ENCODE data around the gene ANKRD33B. TPM values are rescaled to one million over a fixed set of nuclear protein-coding genes. Genes with fewer than 3 reads are reported as not detected.

The ANKRD33B gene
- total and polyA plus RNA-seq, 2 experiments from 2014 or later, result 0.71 to 1.5 TPM

- TF ChIP-seq EZH2phosphoT487 (IDR thresholded peaks at IDR 0.05; ENCODE audit: insufficient read depth, low read depth) (no peak), EZH2 (IDR thresholded peaks at IDR 0.05; ENCODE audit: insufficient read depth, poor library complexity, severe bottlenecking) (no peak)
- H3K4me3 ChIP-seq, result no peak overlapping the region
- H3K27me3 ChIP-seq (replicated peaks; ENCODE audit: insufficient read depth), result no peaks in the 10 kb centered on the region
- H3K9me3 ChIP-seq (ENCODE audit: low read depth), result no peaks in the 10 kb centered on the region
- no peak overlapping the region for H3K4me2 ChIP-seq (ENCODE audit: unreplicated experiment)
- H3K9me2 ChIP-seq (ENCODE audit: insufficient read depth), result no peaks in the 10 kb centered on the region
- DNase-seq, result no peak
- no peaks in the 10 kb centered on the region; the same call in 1 of the 2 replicates for H3K4me1 ChIP-seq (ENCODE audit: insufficient read depth)
- in situ Hi-C loops (cut with MboI), result loop anchor here (25.0 kb wide), 2 partner anchors 510 to 1335 kb away; no protein-coding TSS in a partner anchor
- H4K20me1 ChIP-seq (ENCODE audit: insufficient read depth), result no peaks in the 10 kb centered on the region
- H2AFZ ChIP-seq, result no peak overlapping the region
- no peaks in the 10 kb centered on the region for H3K79me2 ChIP-seq (ENCODE audit: insufficient read depth)
- H3K9ac ChIP-seq, result no peak overlapping the region
- 0 out of 2 replicates have a peak, but pooled peaks cover 3% of the 10 kb centered on the region for H3F3A ChIP-seq (ENCODE audit: insufficient read depth)
- WGBS, 2 experiments (ENCODE audit: low coverage in 1 of 2, low lambda C conversion rate in 2 of 2, missing lambda C conversion rate in 2 of 2), result 99% methylated on average over 7 of the region's 7 CpGs
- no peak overlapping the region for H3K27ac ChIP-seq
- peaks cover 19% of the 10 kb centered on the region for H3K36me3 ChIP-seq (ENCODE audit: low read depth)
Observed at GRCh38 chr5:10677533-10677932, 113.7 kb downstream of the ANKRD33B start.

- H3K27ac ChIP-seq, result no peak overlapping the region
- in situ Hi-C loops (cut with MboI), result loop anchor here (25.0 kb wide), 2 partner anchors 509 to 1334 kb away; no protein-coding TSS in a partner anchor
- H3K4me3 ChIP-seq, result no peak overlapping the region
- no peak overlapping the region for H3K4me2 ChIP-seq (ENCODE audit: unreplicated experiment)
- H3K36me3 ChIP-seq (ENCODE audit: low read depth), result peaks cover 19% of the 10 kb centered on the region
- no peaks in the 10 kb centered on the region for H4K20me1 ChIP-seq (ENCODE audit: insufficient read depth)
- no peaks in the 10 kb centered on the region for H3K9me2 ChIP-seq (ENCODE audit: insufficient read depth)
- H3K9ac ChIP-seq, result no peak overlapping the region
- peak; percentile 39 for DNase-seq
- no peaks in the 10 kb centered on the region; the same call in 1 of the 2 replicates for H3K4me1 ChIP-seq (ENCODE audit: insufficient read depth)
- H3K9me3 ChIP-seq (ENCODE audit: low read depth), result no peaks in the 10 kb centered on the region
- H3K79me2 ChIP-seq (ENCODE audit: insufficient read depth), result no peaks in the 10 kb centered on the region
- TF ChIP-seq EZH2phosphoT487 (IDR thresholded peaks at IDR 0.05; ENCODE audit: insufficient read depth, low read depth) (no peak), EZH2 (IDR thresholded peaks at IDR 0.05; ENCODE audit: insufficient read depth, poor library complexity, severe bottlenecking) (no peak)
- no peak overlapping the region for H2AFZ ChIP-seq
- H3K27me3 ChIP-seq (replicated peaks; ENCODE audit: insufficient read depth), result no peaks in the 10 kb centered on the region
- 79 to 87% methylated on average over 2 of the region's 2 CpGs for WGBS, 2 experiments (ENCODE audit: low coverage in 1 of 2, low lambda C conversion rate in 2 of 2, missing lambda C conversion rate in 2 of 2)
- H3F3A ChIP-seq (ENCODE audit: insufficient read depth), result 0 out of 2 replicates have a peak, but pooled peaks cover 3% of the 10 kb centered on the region
Observed at GRCh38 chr5:10678244-10678643, 114.4 kb downstream of the ANKRD33B start.

GRCh38 chr5:10679336-10679988, 115.6 kb downstream of the ANKRD33B start:
- in situ Hi-C loops (cut with MboI), result loop anchor here (25.0 kb wide), 2 partner anchors 508 to 1333 kb away; no protein-coding TSS in a partner anchor
- Histone ChIP-seq H3K4me2 (ENCODE audit: unreplicated experiment) (no peak overlapping the region), H4K20me1 (ENCODE audit: insufficient read depth) (no peaks in the 10 kb centered on the region), H3K9me2 (ENCODE audit: insufficient read depth) (no peaks in the 10 kb centered on the region), H3K9me3 (ENCODE audit: low read depth) (no peaks in the 10 kb centered on the region), H3K9ac (no peak overlapping the region), H3K36me3 (ENCODE audit: low read depth) (peaks cover 19% of the 10 kb centered on the region), H3K27me3 (replicated peaks; ENCODE audit: insufficient read depth) (no peaks in the 10 kb centered on the region), H3K4me3 (no peak overlapping the region), H3K79me2 (ENCODE audit: insufficient read depth) (peaks cover 2% of the 10 kb centered on the region; the same call in 1 of the 2 replicates), H2AFZ (no peak overlapping the region), H3K27ac (no peak overlapping the region), H3K4me1 (ENCODE audit: insufficient read depth) (no peaks in the 10 kb centered on the region; the same call in 1 of the 2 replicates), H3F3A (ENCODE audit: insufficient read depth) (0 out of 2 replicates have a peak, but pooled peaks cover 3% of the 10 kb centered on the region)
- DNase-seq, result no peak
- 92% methylated on average over 15 of the region's 15 CpGs for WGBS, 2 experiments (ENCODE audit: low coverage in 1 of 2, low lambda C conversion rate in 2 of 2, missing lambda C conversion rate in 2 of 2)
- TF ChIP-seq EZH2phosphoT487 (IDR thresholded peaks at IDR 0.05; ENCODE audit: insufficient read depth, low read depth) (no peak), EZH2 (IDR thresholded peaks at IDR 0.05; ENCODE audit: insufficient read depth, poor library complexity, severe bottlenecking) (no peak)

GRCh38 chr5:10680876-10681481, 117.1 kb downstream of the ANKRD33B start:
- Histone ChIP-seq H2AFZ (no peak overlapping the region), H3K27ac (no peak overlapping the region), H3K9me2 (ENCODE audit: insufficient read depth) (no peaks in the 10 kb centered on the region), H4K20me1 (ENCODE audit: insufficient read depth) (no peaks in the 10 kb centered on the region), H3F3A (ENCODE audit: insufficient read depth) (0 out of 2 replicates have a peak, but pooled peaks cover 3% of the 10 kb centered on the region), H3K4me1 (ENCODE audit: insufficient read depth) (no peaks in the 10 kb centered on the region; the same call in 1 of the 2 replicates), H3K27me3 (replicated peaks; ENCODE audit: insufficient read depth) (no peaks in the 10 kb centered on the region), H3K4me3 (no peak overlapping the region), H3K4me2 (ENCODE audit: unreplicated experiment) (no peak overlapping the region), H3K9me3 (ENCODE audit: low read depth) (no peaks in the 10 kb centered on the region), H3K9ac (no peak overlapping the region), H3K79me2 (ENCODE audit: insufficient read depth) (peaks cover 8% of the 10 kb centered on the region; the same call in 1 of the 2 replicates), H3K36me3 (ENCODE audit: low read depth) (peaks cover 19% of the 10 kb centered on the region)
- WGBS, 2 experiments (ENCODE audit: low coverage in 1 of 2, low lambda C conversion rate in 2 of 2, missing lambda C conversion rate in 2 of 2), result 99% methylated on average over 17 of the region's 17 CpGs
- TF ChIP-seq EZH2phosphoT487 (IDR thresholded peaks at IDR 0.05; ENCODE audit: insufficient read depth, low read depth) (no peak), EZH2 (IDR thresholded peaks at IDR 0.05; ENCODE audit: insufficient read depth, poor library complexity, severe bottlenecking) (no peak)
- DNase-seq, result no peak
- in situ Hi-C loops (cut with MboI), result loop anchor here (25.0 kb wide), 2 partner anchors 506 to 1331 kb away; no protein-coding TSS in a partner anchor
